GM23338 (cell line): Measurements from ENCODE around the gene TMEM88. TPM values are rescaled to one million over a fixed set of nuclear protein-coding genes. Genes with fewer than 3 reads are reported as not detected.

ENCODE experiments used
- ETS1 ChIP-seq: IDR thresholded peaks from 2 replicates; pipeline ENCODE4 v1.6.1; 2016; ENCODE audit warnings: antibody characterized with exemption
- EZH2 ChIP-seq: fragments of 200-600 bp; sonication (generic); IDR thresholded peaks from one replicate; pipeline ENCODE4 v1.8.0; 2017; ENCODE audit warnings: antibody characterized with exemption, mild to moderate bottlenecking, low read depth; ENCODE audit not compliant: unreplicated experiment
- JUNB ChIP-seq: IDR thresholded peaks from one replicate; pipeline ENCODE4 v1.6.1; 2016; ENCODE audit warnings: antibody characterized with exemption; ENCODE audit not compliant: unreplicated experiment
- STAT1 ChIP-seq: IDR thresholded peaks from one replicate; pipeline ENCODE4 v1.6.1; 2016; ENCODE audit warnings: antibody characterized with exemption; ENCODE audit not compliant: unreplicated experiment
- ZNF114 ChIP-seq: fragments of 250-450 bp; sonication (Bioruptor Pico); IDR thresholded peaks from 2 replicates; pipeline ENCODE4 v1.5.0; 2020; ENCODE audit warnings: mild to moderate bottlenecking, moderate library complexity
- polyA plus RNA-seq: library from polyadenylated mRNA; unstranded; fragments of >200 nt; fragmentation: Nextera tagmentation; extraction: Ambion mirVana; gene quantifications from 2 replicates; pipeline ENCODE4 v1.2.1, GENCODE V29; 2016
- total RNA-seq: library from RNA; depleted of rRNA; stranded (reverse); fragments of >200 nt; shearing (Covaris generic); gene quantifications from 2 replicates; pipeline ENCODE4 v1.2.3, GENCODE V29; 2014
- TF ChIP-seq, protein P1 (sequence below): fragments of 250-450 bp; sonication (Bioruptor Pico); IDR thresholded peaks from 2 replicates; pipeline ENCODE4 v1.5.0; 2020; ENCODE audit warnings: mild to moderate bottlenecking, moderate library complexity
- TF ChIP-seq, protein P2 (sequence below): IDR thresholded peaks from one replicate; pipeline ENCODE4 v1.6.1; 2018; ENCODE audit warnings: antibody characterized with exemption; ENCODE audit not compliant: unreplicated experiment

The TMEM88 gene
- total and polyA plus RNA-seq, 2 experiments from 2014 or later: 0.58 to 0.97 TPM

GRCh38 chr17:7841915-7842379 lies 12.9 kb upstream of the TMEM88 start (continued):
- TF ChIP-seq, protein P1, sequence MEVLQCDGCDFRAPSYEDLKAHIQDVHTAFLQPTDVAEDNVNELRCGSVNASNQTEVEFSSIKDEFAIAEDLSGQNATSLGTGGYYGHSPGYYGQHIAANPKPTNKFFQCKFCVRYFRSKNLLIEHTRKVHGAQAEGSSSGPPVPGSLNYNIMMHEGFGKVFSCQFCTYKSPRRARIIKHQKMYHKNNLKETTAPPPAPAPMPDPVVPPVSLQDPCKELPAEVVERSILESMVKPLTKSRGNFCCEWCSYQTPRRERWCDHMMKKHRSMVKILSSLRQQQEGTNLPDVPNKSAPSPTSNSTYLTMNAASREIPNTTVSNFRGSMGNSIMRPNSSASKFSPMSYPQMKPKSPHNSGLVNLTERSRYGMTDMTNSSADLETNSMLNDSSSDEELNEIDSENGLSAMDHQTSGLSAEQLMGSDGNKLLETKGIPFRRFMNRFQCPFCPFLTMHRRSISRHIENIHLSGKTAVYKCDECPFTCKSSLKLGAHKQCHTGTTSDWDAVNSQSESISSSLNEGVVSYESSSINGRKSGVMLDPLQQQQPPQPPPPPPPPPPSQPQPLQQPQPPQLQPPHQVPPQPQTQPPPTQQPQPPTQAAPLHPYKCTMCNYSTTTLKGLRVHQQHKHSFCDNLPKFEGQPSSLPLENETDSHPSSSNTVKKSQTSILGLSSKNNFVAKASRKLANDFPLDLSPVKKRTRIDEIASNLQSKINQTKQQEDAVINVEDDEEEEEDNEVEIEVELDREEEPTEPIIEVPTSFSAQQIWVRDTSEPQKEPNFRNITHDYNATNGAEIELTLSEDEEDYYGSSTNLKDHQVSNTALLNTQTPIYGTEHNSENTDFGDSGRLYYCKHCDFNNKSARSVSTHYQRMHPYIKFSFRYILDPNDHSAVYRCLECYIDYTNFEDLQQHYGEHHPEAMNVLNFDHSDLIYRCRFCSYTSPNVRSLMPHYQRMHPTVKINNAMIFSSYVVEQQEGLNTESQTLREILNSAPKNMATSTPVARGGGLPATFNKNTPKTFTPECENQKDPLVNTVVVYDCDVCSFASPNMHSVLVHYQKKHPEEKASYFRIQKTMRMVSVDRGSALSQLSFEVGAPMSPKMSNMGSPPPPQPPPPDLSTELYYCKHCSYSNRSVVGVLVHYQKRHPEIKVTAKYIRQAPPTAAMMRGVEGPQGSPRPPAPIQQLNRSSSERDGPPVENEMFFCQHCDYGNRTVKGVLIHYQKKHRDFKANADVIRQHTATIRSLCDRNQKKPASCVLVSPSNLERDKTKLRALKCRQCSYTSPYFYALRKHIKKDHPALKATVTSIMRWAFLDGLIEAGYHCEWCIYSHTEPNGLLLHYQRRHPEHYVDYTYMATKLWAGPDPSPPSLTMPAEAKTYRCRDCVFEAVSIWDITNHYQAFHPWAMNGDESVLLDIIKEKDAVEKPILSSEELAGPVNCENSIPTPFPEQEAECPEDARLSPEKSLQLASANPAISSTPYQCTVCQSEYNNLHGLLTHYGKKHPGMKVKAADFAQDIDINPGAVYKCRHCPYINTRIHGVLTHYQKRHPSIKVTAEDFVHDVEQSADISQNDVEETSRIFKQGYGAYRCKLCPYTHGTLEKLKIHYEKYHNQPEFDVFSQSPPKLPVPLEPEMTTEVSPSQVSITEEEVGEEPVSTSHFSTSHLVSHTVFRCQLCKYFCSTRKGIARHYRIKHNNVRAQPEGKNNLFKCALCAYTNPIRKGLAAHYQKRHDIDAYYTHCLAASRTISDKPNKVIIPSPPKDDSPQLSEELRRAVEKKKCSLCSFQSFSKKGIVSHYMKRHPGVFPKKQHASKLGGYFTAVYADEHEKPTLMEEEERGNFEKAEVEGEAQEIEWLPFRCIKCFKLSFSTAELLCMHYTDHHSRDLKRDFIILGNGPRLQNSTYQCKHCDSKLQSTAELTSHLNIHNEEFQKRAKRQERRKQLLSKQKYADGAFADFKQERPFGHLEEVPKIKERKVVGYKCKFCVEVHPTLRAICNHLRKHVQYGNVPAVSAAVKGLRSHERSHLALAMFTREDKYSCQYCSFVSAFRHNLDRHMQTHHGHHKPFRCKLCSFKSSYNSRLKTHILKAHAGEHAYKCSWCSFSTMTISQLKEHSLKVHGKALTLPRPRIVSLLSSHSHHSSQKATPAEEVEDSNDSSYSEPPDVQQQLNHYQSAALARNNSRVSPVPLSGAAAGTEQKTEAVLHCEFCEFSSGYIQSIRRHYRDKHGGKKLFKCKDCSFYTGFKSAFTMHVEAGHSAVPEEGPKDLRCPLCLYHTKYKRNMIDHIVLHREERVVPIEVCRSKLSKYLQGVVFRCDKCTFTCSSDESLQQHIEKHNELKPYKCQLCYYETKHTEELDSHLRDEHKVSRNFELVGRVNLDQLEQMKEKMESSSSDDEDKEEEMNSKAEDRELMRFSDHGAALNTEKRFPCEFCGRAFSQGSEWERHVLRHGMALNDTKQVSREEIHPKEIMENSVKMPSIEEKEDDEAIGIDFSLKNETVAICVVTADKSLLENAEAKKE (CRISPR knock-in tag): no peak
- TF ChIP-seq ZNF114 (no peak), ETS1 (no peak), EZH2 (no peak), JUNB (no peak), STAT1 (no peak)
- TF ChIP-seq, protein P2, sequence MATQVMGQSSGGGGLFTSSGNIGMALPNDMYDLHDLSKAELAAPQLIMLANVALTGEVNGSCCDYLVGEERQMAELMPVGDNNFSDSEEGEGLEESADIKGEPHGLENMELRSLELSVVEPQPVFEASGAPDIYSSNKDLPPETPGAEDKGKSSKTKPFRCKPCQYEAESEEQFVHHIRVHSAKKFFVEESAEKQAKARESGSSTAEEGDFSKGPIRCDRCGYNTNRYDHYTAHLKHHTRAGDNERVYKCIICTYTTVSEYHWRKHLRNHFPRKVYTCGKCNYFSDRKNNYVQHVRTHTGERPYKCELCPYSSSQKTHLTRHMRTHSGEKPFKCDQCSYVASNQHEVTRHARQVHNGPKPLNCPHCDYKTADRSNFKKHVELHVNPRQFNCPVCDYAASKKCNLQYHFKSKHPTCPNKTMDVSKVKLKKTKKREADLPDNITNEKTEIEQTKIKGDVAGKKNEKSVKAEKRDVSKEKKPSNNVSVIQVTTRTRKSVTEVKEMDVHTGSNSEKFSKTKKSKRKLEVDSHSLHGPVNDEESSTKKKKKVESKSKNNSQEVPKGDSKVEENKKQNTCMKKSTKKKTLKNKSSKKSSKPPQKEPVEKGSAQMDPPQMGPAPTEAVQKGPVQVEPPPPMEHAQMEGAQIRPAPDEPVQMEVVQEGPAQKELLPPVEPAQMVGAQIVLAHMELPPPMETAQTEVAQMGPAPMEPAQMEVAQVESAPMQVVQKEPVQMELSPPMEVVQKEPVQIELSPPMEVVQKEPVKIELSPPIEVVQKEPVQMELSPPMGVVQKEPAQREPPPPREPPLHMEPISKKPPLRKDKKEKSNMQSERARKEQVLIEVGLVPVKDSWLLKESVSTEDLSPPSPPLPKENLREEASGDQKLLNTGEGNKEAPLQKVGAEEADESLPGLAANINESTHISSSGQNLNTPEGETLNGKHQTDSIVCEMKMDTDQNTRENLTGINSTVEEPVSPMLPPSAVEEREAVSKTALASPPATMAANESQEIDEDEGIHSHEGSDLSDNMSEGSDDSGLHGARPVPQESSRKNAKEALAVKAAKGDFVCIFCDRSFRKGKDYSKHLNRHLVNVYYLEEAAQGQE: no peak
